Measurements from ENCODE around the gene PLCL2.

The PLCL2 gene

GRCh38 chr3:16884748-16885592, at the start of gene PLCL2:
Gene PLCL2, plus strand, starts transcription at chr3:16884955. Its CDS starts 85 bp downstream, at chr3:16885040.
- in situ Hi-C loops (cut with MboI; ENCODE audit: low sequenced_read_pairs) = no loop called here

DNA sequence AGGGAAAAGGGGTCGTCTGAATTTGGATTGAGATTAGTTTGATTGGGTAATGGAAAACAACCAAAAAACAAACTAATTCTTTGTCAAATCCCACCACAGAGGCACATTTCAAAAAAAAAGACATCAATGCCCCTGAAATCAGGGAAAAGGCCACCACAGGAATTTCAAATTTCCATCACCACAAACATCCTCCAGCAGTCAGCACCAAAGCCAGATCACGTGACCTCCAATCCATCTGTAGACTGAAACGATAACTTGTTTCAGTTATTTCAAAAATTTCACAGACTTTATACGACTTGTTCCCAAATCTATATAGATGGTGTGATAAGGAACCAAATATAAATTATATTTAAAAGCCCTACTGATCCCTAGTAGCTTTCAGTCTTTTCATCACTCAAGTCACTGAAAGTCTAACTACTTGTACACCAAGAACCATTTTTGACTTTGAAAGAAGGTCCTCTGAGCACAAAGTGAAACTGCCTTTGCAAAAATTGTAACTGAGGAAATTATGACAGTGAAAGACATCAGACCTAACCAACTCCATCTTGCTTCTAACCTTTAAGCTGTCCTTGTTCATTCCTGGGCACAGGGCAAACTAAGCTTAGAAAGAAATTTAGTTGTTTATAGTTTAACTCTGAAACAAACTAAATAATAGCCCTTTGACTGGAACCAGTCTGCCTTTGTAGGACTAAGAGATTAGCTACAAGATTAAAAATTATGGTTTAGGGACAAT, 48.1 kb upstream of the PLCL2 start:
- in situ Hi-C loops (cut with MboI; ENCODE audit: low sequenced_read_pairs) = no loop called here

DNA sequence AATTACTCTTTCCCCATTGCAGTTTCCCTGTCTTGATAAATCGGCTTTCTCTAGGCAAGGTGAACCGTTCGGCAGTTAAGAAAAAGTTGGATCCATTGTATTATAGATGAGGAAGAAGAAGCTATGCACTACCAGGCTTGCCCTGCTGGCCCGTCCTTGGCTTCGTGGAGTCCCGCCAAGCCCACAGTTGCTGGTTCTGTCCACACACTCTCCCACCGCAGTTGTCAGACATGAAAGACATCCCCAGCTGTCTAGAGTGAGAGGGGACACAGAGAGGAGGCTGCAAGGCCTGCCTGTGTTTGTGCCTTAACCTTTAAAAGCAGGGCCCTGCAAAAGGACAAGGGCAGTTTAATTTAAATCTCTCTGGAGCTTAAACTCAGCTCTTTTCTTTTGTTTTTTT, 47.2 kb upstream of the PLCL2 start:
- in situ Hi-C loops (cut with MboI; ENCODE audit: low sequenced_read_pairs) = no loop called here

DNA sequence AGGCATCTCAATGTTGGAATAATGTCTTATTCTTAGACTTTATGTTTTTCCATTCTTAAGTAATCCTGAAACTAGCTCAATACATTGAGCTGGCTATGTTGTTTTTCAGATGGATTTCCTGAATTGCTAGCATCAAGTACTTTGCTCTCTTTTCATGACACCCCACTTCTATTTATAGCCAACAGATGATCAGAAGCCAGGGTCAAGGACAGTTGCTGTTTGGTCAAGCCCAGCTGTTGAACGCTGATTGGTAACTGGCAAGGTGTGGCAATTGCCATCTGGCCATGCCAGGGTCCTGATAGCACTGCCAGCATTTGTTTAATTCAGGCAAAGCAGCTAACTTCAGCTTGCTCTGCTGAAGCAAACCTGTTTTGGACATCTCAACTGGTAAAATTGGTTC, 46.2 kb upstream of the PLCL2 start:
- in situ Hi-C loops (cut with MboI; ENCODE audit: low sequenced_read_pairs) = no loop called here

DNA sequence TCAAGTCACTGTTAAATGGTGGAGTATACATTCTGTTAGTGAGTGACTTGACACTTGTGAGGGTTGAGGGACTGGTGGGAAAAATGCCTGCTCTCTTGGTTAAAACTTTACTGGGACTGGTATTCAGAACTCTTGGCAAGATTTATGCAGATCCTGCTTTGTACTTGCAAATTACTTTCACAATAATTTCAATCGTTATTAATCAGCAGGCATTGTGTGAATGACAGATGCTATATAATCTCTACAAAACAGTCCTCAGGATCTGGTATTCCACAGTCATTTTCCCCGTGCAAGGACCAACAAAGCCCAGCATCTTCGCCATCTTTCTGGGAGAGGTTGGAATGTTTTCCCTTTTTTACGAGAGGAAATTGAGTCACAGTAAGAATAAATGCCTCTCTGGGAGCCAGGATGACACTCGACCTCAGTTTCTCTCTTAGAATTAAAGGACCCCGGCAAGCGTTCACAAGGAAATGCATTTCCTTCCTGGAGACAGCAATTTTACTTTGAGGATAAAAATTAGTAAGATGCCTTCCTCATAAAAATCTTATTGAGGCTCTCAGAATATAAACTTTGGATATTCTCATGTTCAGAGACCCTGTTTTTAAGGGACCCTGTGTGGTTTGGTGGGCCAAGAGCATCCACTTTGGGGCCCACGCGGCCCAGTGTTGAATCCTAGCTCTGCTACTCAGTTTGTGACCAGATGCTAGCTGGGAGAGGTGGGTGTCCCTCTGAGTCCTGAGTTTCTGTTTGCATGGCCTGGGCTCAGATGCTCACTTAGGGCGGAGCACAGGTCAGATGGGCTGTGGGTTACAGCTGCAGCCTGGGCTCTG, 45.3 kb upstream of the PLCL2 start:
- in situ Hi-C loops (cut with MboI; ENCODE audit: low sequenced_read_pairs) = no loop called here

GRCh38 chr3:16840101-16840424, 44.7 kb upstream of the PLCL2 start:
- in situ Hi-C loops (cut with MboI; ENCODE audit: low sequenced_read_pairs) = no loop called here

- in situ Hi-C loops (cut with MboI; ENCODE audit: low sequenced_read_pairs) = no loop called here
Observed at GRCh38 chr3:16841041-16841753, 43.6 kb upstream of the PLCL2 start.

DNA sequence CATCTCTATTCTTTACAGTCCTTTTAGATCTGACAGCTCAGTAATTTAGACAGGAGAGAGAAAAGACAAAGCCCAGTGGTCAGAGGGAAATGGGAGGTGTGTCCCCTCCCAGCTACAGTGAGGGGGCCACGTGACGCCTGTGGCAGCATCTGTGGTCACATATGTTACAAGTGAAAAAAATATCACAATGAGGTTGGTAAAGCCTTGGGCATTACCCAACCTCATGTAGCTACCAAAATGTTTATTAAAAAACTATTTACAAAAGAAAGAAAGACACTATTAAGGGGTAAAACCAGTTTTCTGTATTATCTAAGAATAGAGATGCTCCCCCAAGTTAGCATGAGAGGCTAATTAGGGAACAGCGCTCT, 42.9 kb upstream of the PLCL2 start:
- in situ Hi-C loops (cut with MboI; ENCODE audit: low sequenced_read_pairs) = no loop called here

DNA sequence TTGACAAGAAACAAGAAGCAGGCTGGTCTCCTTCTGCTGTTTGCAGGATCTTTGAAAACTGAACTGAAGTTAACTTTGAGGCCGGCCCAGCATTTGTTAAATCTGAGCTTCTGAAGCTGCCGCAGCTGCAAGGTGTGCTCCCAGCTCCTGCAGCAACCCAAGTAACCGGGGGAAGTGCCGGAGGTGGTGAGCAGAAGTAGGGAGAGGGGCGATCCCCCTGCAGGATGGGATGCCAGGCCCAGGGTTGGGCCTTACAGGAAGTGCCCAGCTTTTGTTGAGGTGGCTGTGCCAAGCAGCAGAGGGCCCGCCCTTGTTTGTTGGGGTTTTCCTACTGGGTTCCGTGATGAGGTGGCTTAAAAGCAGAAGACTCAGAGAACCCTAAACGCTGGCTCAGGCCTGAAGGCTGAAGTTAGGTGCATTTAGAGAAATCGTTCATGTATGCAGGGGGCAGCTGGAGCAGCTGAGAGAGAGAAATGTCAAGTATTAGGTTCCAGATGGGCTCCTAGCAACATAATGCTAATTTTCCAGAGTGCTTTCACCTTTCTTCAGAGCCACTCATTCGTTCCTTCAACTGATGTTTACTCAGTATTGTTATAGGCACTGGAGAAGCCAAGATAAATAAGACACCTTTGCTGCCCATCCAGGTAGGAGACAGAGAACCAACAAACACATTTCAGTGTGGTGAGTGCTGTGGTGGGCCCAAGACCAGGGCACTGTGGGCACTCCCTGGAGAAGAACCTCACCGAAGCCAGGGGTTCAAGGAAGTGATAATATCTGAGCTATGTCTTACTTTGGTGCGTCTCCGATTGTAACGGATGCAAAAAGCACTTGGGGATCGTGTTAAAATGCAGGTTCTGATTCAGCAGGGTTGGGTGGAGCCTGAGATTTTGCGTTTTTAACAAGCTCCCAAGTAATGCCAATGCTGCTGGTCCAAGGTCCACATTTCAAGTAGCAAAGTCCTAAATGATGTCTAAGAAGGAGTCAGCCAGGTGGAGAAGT, 42.2 kb upstream of the PLCL2 start:
- in situ Hi-C loops (cut with MboI; ENCODE audit: low sequenced_read_pairs) = no loop called here

- in situ Hi-C loops (cut with MboI; ENCODE audit: low sequenced_read_pairs) = no loop called here
Observed at GRCh38 chr3:16844222-16844621, 40.5 kb upstream of the PLCL2 start.

GRCh38 chr3:16844791-16845190, 40.0 kb upstream of the PLCL2 start:
- in situ Hi-C loops (cut with MboI; ENCODE audit: low sequenced_read_pairs) = no loop called here

GRCh38 chr3:16846373-16847080, 38.2 kb upstream of the PLCL2 start:
- in situ Hi-C loops (cut with MboI; ENCODE audit: low sequenced_read_pairs) = no loop called here

DNA sequence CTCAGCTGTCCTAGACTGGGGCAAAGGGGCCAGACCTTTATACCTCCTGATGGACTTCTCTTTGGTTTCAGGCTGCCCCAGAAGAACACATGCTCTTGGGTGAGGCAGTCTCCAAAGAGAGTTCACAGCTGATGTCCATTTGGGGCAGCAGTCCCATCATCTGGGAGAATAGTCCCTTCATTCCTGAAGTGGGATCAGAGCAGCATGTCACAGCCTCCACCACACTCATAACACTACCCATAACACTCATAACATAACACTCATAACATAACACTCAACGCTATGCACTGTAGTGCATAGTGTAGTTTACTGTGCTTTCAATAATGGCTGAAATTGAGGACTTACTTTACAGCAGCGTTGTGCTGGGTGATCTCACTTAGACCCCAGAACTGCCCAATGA, 36.7 kb upstream of the PLCL2 start:
- in situ Hi-C loops (cut with MboI; ENCODE audit: low sequenced_read_pairs) = no loop called here

DNA sequence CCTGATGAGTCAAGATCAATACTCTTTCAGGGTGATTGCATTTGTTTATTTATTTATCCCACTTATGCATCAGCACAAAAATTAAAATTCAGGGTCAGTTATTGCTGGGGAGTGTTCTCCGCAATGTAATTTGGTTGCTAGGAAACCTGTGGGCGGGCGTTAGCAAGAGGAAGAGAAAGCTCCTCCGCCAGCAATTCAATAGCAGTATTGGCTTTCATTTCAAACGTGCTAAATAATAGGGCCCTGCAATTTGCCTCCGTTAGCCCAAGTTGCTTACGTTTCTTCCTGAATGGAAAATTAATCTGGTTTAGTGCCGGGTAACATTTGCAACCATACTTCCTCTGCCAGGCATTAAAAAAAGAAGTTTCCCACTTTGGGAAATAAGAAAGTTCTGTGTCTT, 35.5 kb upstream of the PLCL2 start:
- in situ Hi-C loops (cut with MboI; ENCODE audit: low sequenced_read_pairs) = no loop called here

- in situ Hi-C loops (cut with MboI; ENCODE audit: low sequenced_read_pairs) = no loop called here
Observed at GRCh38 chr3:16849795-16850194, 35.0 kb upstream of the PLCL2 start.

- in situ Hi-C loops (cut with MboI; ENCODE audit: low sequenced_read_pairs) = no loop called here
Observed at GRCh38 chr3:16855497-16855896, 29.3 kb upstream of the PLCL2 start.

- in situ Hi-C loops (cut with MboI; ENCODE audit: low sequenced_read_pairs) = no loop called here
Observed at GRCh38 chr3:16860234-16860633, 24.5 kb upstream of the PLCL2 start.

- in situ Hi-C loops (cut with MboI; ENCODE audit: low sequenced_read_pairs) = no loop called here
Observed at GRCh38 chr3:16861432-16861831, 23.3 kb upstream of the PLCL2 start.

DNA sequence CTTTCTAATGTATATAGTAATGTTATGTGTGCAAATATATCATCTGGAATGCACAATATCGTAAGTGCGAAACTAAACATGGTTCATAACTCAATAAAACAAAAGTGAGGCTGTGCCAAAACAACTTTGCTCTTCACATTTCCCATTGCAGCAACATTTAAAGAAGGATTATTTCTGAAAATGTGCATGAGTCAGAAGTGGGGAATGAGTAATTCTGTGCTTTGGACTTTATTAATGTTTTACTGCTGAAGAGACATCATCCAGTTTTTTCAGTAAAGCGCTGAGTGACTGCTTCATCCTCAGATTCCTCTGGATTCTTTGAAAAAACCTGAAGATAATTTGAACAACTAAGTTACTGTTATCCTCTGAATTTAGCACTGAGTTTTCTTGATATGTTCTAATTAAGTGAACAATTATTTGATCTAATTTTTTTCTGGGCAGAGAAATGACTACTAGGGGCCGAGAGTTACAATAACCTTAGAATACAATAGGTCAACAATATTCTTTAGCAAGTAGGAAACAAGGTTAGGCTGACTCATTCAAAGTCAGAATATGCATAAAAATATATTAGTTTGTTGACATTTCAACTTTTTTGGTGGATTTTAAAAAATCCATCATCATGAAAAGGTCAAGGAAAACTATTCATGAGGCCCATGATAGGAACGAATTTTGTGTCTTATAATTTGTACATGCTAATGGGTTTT, 20.0 kb upstream of the PLCL2 start:
- in situ Hi-C loops (cut with MboI; ENCODE audit: low sequenced_read_pairs) = no loop called here

Data from hTERT RPE-1 (cell line).